Measurements from ENCODE around the gene POU2F3.
A peak's percentile ranks its signal among the peaks of the same experiment; 100 is the strongest.

Gene POU2F3

GRCh38 chr11:120352405-120352804 is 112.5 kb downstream of the POU2F3 start (continued):
- TF ChIP-seq ZNF580 (tag by site-specific recombination; IDR thresholded peaks at IDR 0.05), result 0 out of 2 replicates have a peak, but pooled peaks have one; percentile 33
- peak; percentile 92 for TF ChIP-seq ZNF843 (tag by site-specific recombination; IDR thresholded peaks at IDR 0.05)
- no peak for TF ChIP-seq ZNF184 (tag by site-specific recombination; IDR thresholded peaks at IDR 0.05)
- peak; percentile 69; the same call in 1 of the 2 replicates for TF ChIP-seq OSR2 (tag by site-specific recombination; IDR thresholded peaks at IDR 0.05)
- peak; percentile 53; the same call in 1 of the 2 replicates for TF ChIP-seq GLI2 (tag by site-specific recombination; IDR thresholded peaks at IDR 0.05; ENCODE audit: borderline replicate concordance, low read depth)
- no peak for TF ChIP-seq ZNF791 (tag by site-specific recombination; IDR thresholded peaks at IDR 0.05)
- TF ChIP-seq TCF7L2 (IDR thresholded peaks at IDR 0.05; ENCODE audit: borderline replicate concordance, low read depth, low read length), result peak; percentile 54; the same call in 1 of the 2 replicates

DNA sequence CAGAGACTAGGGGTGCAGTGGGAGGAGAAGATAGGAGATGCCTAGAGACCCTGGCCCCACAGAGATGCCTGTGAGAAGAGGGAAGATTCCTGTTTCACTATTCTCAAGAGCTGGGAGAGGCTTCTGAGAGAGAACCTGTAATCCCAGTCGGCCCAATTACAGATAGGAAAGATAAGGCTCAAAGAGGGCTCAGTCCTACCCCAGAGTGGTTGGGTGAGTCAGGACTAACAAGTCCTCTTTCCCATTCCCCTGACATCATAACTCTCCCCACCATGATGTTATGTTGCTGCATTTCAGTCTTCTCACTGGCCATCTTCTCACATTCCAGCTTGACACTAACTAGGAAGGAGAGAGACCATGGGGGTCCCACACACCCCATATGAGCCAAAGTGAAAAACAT is 114.1 kb downstream of the POU2F3 start:
- Histone ChIP-seq H3K4me3 (ENCODE audit: low read depth, low read length) (no peak overlapping the region), H3K4me1 (ENCODE audit: control insufficient read depth, insufficient read depth, low read length) (peaks cover 10% of the 10 kb centered on the region), H3K27ac (ENCODE audit: extremely low read depth, low read depth, low read length) (no peak overlapping the region), H3K36me3 (ENCODE audit: control insufficient read depth in 2 of 2, insufficient read depth in 1 of 2, low read length in 2 of 2) (no peaks in the 10 kb centered on the region), H3K9me3 (ENCODE audit: control insufficient read depth, insufficient read depth, low read depth, low read length) (no peaks in the 10 kb centered on the region)
- ChIA-PET CTCF (no interaction called here), POLR2A (no interaction called here)
- no peak for TF ChIP-seq ZNF747 (tag by site-specific recombination; IDR thresholded peaks at IDR 0.05)
- no peak for TF ChIP-seq ZNF843 (tag by site-specific recombination; IDR thresholded peaks at IDR 0.05)
- no peak for TF ChIP-seq PRDM1 (tag by site-specific recombination; IDR thresholded peaks at IDR 0.05)
- TF ChIP-seq IKZF3 (tag by site-specific recombination; IDR thresholded peaks at IDR 0.05), result no peak
- TF ChIP-seq ZNF596 (tag by site-specific recombination; IDR thresholded peaks at IDR 0.05), result no peak
- no peak for TF ChIP-seq ZBTB26 (tag by site-specific recombination; optimal IDR thresholded peaks at IDR 0.05)
- no peak for TF ChIP-seq ZNF302 (tag by site-specific recombination; IDR thresholded peaks at IDR 0.05; ENCODE audit: low read depth)
- TF ChIP-seq, protein P1, sequence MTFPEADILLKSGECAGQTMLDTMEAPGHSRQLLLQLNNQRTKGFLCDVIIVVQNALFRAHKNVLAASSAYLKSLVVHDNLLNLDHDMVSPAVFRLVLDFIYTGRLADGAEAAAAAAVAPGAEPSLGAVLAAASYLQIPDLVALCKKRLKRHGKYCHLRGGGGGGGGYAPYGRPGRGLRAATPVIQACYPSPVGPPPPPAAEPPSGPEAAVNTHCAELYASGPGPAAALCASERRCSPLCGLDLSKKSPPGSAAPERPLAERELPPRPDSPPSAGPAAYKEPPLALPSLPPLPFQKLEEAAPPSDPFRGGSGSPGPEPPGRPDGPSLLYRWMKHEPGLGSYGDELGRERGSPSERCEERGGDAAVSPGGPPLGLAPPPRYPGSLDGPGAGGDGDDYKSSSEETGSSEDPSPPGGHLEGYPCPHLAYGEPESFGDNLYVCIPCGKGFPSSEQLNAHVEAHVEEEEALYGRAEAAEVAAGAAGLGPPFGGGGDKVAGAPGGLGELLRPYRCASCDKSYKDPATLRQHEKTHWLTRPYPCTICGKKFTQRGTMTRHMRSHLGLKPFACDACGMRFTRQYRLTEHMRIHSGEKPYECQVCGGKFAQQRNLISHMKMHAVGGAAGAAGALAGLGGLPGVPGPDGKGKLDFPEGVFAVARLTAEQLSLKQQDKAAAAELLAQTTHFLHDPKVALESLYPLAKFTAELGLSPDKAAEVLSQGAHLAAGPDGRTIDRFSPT (tag by site-specific recombination; IDR thresholded peaks at IDR 0.05), result 0 out of 2 replicates have a peak, but pooled peaks have one; percentile 31
- TF ChIP-seq ZNF629 (tag by site-specific recombination; IDR thresholded peaks at IDR 0.05), result peak; percentile 80
- no peak for TF ChIP-seq ZNF274 (IDR thresholded peaks at IDR 0.05; ENCODE audit: low read length)
- TF ChIP-seq ZNF274 (tag by site-specific recombination; IDR thresholded peaks at IDR 0.05; ENCODE audit: borderline replicate concordance), result no peak
- TF ChIP-seq, protein P2, sequence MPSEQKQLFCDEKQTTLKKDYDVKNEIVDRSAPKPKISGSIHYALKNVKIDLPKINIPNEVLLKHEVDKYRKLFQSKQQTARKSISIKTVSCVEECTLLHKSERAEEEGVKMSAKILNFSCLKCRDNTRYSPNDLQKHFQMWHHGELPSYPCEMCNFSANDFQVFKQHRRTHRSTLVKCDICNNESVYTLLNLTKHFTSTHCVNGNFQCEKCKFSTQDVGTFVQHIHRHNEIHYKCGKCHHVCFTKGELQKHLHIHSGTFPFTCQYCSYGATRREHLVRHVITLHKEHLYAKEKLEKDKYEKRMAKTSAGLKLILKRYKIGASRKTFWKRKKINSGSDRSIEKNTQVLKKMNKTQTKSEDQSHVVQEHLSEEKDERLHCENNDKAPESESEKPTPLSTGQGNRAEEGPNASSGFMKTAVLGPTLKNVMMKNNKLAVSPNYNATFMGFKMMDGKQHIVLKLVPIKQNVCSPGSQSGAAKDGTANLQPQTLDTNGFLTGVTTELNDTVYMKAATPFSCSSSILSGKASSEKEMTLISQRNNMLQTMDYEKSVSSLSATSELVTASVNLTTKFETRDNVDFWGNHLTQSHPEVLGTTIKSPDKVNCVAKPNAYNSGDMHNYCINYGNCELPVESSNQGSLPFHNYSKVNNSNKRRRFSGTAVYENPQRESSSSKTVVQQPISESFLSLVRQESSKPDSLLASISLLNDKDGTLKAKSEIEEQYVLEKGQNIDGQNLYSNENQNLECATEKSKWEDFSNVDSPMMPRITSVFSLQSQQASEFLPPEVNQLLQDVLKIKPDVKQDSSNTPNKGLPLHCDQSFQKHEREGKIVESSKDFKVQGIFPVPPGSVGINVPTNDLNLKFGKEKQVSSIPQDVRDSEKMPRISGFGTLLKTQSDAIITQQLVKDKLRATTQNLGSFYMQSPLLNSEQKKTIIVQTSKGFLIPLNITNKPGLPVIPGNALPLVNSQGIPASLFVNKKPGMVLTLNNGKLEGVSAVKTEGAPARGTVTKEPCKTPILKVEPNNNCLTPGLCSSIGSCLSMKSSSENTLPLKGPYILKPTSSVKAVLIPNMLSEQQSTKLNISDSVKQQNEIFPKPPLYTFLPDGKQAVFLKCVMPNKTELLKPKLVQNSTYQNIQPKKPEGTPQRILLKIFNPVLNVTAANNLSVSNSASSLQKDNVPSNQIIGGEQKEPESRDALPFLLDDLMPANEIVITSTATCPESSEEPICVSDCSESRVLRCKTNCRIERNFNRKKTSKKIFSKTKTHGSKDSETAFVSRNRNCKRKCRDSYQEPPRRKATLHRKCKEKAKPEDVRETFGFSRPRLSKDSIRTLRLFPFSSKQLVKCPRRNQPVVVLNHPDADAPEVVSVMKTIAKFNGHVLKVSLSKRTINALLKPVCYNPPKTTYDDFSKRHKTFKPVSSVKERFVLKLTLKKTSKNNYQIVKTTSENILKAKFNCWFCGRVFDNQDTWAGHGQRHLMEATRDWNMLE (tag by site-specific recombination; conservative IDR thresholded peaks at IDR 0.05; ENCODE audit: low read depth), result no peak
- no peak for TF ChIP-seq ZFHX2 (tag by site-specific recombination; conservative IDR thresholded peaks at IDR 0.05)
- no peak for TF ChIP-seq ZNF521 (tag by site-specific recombination; IDR thresholded peaks at IDR 0.05)
- TF ChIP-seq, protein P3, sequence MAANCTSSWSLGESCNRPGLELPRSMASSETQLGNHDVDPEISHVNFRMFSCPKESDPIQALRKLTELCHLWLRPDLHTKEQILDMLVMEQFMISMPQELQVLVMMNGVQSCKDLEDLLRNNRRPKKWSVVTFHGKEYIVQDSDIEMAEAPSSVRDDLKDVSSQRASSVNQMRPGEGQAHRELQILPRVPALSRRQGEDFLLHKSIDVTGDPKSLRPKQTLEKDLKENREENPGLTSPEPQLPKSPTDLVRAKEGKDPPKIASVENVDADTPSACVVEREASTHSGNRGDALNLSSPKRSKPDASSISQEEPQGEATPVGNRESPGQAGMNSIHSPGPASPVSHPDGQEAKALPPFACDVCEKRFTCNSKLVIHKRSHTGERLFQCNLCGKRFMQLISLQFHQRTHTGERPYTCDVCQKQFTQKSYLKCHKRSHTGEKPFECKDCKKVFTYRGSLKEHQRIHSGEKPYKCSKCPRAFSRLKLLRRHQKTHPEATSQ (tag by site-specific recombination; IDR thresholded peaks at IDR 0.05), result no peak
- no peak for TF ChIP-seq ZNF169 (tag by site-specific recombination; IDR thresholded peaks at IDR 0.05)
- no peak for TF ChIP-seq GLI4 (tag by site-specific recombination; IDR thresholded peaks at IDR 0.05)
- TF ChIP-seq ZNF10 (tag by site-specific recombination; IDR thresholded peaks at IDR 0.05), result 0 out of 2 replicates have a peak, but pooled peaks have one; percentile 21
- TF ChIP-seq ZSCAN23 (tag by site-specific recombination; IDR thresholded peaks at IDR 0.05), result no peak
- no peak for TF ChIP-seq CTCF (tag by site-specific recombination; IDR thresholded peaks at IDR 0.05)
